ENCODE results near the gene ANKK1. TPM values are rescaled to one million over a fixed set of nuclear protein-coding genes. Genes with fewer than 3 reads are reported as not detected.

ANKK1 gene
- total RNA-seq, 6 donors from 2014 or later: 0.14 to 4.4 (median 2.2) TPM

DNA sequence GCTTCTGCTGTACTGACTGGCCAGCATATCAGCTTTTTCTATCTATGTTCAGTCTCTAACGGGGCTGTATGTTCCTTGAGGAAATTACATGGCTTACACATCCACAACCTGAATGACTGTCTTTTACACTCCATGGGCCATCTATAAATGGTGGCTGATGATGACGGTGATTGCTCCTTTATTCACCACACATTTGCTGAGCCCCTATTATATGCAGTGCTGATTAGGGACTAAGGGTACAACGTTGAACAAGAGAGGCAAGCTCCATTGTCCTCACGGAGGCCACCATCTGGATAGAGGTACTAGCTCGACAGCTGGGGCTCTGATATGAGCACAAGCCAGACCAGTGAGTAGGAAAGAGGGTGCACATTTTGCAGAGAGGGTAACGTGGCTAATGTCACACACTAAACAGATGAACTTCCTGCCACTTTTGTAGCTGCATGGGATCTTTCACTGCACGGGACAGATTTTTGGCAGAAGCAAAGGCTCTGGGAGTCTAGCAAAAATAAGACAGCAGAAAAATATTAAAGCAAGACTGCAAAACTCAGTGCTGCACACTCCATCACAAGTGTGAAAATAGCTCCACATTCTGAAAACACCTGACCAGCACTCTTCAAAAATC, 57.0 kb downstream of the ANKK1 start:
- TF ChIP-seq, protein P1, sequence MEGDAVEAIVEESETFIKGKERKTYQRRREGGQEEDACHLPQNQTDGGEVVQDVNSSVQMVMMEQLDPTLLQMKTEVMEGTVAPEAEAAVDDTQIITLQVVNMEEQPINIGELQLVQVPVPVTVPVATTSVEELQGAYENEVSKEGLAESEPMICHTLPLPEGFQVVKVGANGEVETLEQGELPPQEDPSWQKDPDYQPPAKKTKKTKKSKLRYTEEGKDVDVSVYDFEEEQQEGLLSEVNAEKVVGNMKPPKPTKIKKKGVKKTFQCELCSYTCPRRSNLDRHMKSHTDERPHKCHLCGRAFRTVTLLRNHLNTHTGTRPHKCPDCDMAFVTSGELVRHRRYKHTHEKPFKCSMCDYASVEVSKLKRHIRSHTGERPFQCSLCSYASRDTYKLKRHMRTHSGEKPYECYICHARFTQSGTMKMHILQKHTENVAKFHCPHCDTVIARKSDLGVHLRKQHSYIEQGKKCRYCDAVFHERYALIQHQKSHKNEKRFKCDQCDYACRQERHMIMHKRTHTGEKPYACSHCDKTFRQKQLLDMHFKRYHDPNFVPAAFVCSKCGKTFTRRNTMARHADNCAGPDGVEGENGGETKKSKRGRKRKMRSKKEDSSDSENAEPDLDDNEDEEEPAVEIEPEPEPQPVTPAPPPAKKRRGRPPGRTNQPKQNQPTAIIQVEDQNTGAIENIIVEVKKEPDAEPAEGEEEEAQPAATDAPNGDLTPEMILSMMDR (IDR thresholded peaks at IDR 0.05): no peak
- no peak for TF ChIP-seq POLR2A (IDR thresholded peaks at IDR 0.05)
- TF ChIP-seq EP300 (IDR thresholded peaks at IDR 0.05): no peak
- TF ChIP-seq POLR2AphosphoS5 (IDR thresholded peaks at IDR 0.05): no peak
- H3K4me1 ChIP-seq: peaks cover 0 to 3% (median 0%) of the 10 kb centered on the region in 4 donors

DNA sequence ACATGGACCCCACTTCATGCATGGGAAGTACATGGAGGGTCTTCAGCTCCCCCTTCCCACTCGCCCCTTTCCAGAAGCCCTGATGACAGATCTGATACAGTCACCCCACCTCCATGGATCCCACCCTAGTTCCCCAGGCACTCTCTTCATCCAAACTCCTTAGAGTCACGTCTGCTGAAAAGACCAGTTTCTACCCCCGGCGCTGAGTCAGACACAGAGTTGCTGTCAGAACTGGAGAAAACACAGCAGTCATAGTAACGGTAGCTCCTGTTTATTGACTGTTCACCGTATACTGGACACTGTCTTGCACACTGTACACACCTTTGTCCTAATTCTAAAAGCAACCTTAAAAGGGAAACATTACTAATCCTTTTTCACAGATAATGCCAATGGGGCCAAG, 58.5 kb downstream of the ANKK1 start:
- no peaks in the 10 kb centered on the region for H3K9me3 ChIP-seq
- no peak for ATAC-seq (ENCODE audit: low FRiP score in 2 of 2)

More for the DNA sequence above, 57.0 kb downstream of the ANKK1 start:
- WGBS, 2 donors: 62 to 72% methylated on average over 7 of the region's 7 CpGs
- DNase-seq (no peak), ATAC-seq (ENCODE audit: low FRiP score in 2 of 2) (no peak)
- no peaks in the 10 kb centered on the region for H3K36me3 ChIP-seq
- no peaks in the 10 kb centered on the region for H3K27me3 ChIP-seq
- no peak overlapping the region for H3K4me3 ChIP-seq
- no peaks in the 10 kb centered on the region for H3K9me3 ChIP-seq
- no peak overlapping the region for H3K27ac ChIP-seq

DNA sequence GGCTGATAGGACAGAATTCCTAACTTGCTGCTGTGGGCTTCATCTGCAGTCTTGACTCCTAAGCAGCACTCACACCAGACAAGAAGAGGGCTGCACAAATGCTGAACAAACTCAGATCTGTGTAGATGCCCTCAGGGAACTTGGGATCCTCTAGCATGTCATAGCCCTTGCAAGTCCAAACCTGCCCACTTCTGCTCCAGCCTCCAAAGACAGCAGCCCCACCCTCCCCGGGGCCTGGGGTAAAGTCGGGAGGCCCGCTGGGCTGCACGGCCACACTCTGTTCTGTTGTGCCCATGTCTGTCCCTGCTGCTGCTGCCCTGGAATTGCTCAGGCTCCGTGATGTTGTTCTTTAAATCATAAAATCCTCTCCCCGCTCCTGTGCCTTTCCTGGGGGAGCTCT, 59.4 kb downstream of the ANKK1 start:
- no peak overlapping the region for H3K4me3 ChIP-seq
- H3K36me3 ChIP-seq: no peaks in the 10 kb centered on the region
- no peaks in the 10 kb centered on the region for H3K4me1 ChIP-seq
- no peak for ATAC-seq (ENCODE audit: low FRiP score in 2 of 2)
- WGBS, 2 donors: 75 to 81% methylated on average over 6 of the region's 6 CpGs
- H3K27me3 ChIP-seq: no peaks in the 10 kb centered on the region
- no peaks in the 10 kb centered on the region for H3K9me3 ChIP-seq
- TF ChIP-seq POLR2A (IDR thresholded peaks at IDR 0.05): no peak
- TF ChIP-seq EP300 (IDR thresholded peaks at IDR 0.05): no peak
- TF ChIP-seq, protein P1 (IDR thresholded peaks at IDR 0.05): no peak
- no peak for TF ChIP-seq POLR2AphosphoS5 (IDR thresholded peaks at IDR 0.05)
- DNase-seq: peak in 1 of 2 donors; percentile 44
- H3K27ac ChIP-seq: no peak overlapping the region

More for the DNA sequence above, 58.5 kb downstream of the ANKK1 start:
- Histone ChIP-seq H3K36me3 (no peaks in the 10 kb centered on the region), H3K27ac (no peak overlapping the region), H3K27me3 (no peaks in the 10 kb centered on the region), H3K4me1 (no peaks in the 10 kb centered on the region), H3K4me3 (no peak overlapping the region)
- TF ChIP-seq POLR2AphosphoS5 (IDR thresholded peaks at IDR 0.05) (no peak), POLR2A (IDR thresholded peaks at IDR 0.05) (no peak), EP300 (IDR thresholded peaks at IDR 0.05) (no peak)
- TF ChIP-seq, protein P1 (IDR thresholded peaks at IDR 0.05): no peak
- DNase-seq: no peak
- 71 to 81% methylated on average over 6 of the region's 6 CpGs for WGBS, 2 donors

DNA sequence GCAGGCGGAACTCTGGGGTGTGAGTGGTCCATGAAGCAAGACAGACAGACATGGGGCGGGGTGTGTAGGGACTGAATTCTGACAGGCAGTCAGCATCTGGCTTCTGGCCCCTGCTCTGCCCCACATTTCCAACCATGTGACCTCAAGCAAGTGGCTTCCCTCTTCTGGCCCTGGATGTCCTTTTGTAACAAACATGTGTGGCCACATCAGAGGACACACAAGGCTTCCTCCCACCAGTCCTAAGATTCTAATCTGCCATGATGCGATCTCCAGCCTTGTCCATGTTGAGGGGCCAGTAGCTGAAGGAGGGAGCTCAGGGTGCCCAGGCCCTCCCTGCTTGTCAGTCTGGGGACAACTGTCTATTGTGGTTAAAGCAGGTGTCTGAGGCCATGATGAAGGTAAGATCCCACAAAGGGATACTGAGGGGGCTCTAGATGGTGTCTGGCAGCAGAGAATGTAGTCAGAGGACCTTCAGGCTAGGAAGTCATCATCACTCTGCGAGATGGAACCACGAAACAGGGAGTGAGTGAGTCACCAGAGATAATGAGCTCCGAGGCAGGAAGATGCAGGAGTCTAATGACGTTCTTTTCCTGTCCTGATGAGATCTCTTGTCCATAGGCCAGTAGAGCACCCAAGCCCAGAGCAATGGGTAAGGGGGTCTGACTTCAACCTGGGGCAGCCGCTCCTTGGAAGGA, 60.2 kb downstream of the ANKK1 start:
- Histone ChIP-seq H3K4me3 (no peak overlapping the region), H3K27ac (no peak overlapping the region)
- no peak for ATAC-seq (ENCODE audit: low FRiP score in 2 of 2)

More for the DNA sequence above, 60.2 kb downstream of the ANKK1 start:
- H3K9me3 ChIP-seq: no peaks in the 10 kb centered on the region
- no peaks in the 10 kb centered on the region for H3K27me3 ChIP-seq
- WGBS, 2 donors: 62 to 85% methylated on average over 8 of the region's 8 CpGs
- no peaks in the 10 kb centered on the region for H3K36me3 ChIP-seq
- TF ChIP-seq EP300 (IDR thresholded peaks at IDR 0.05): no peak
- TF ChIP-seq, protein P1 (IDR thresholded peaks at IDR 0.05): no peak
- TF ChIP-seq POLR2A (IDR thresholded peaks at IDR 0.05): no peak
- TF ChIP-seq POLR2AphosphoS5 (IDR thresholded peaks at IDR 0.05): no peak
- no peaks in the 10 kb centered on the region for H3K4me1 ChIP-seq
- no peak for DNase-seq
